LoVo (cell line): ENCODE data around the gene CDRT4.
A peak's percentile ranks its signal among the peaks of the same experiment; 100 is the strongest.

Source experiments
- DNase-seq: peaks from one replicate; pipeline ENCODE4 v3.0.0-alpha.2; 2016; ENCODE audit warnings: low spot score

The CDRT4 gene

GRCh38 chr17:15393414-15393813 is 74.0 kb downstream of the CDRT4 start:
- DNase-seq, result no peak

- peak; percentile 77 for DNase-seq
Observed at GRCh38 chr17:15392326-15392741, 75.1 kb downstream of the CDRT4 start.

- no peak for DNase-seq
Observed at GRCh38 chr17:15388356-15389041, 78.9 kb downstream of the CDRT4 start.

- DNase-seq, result no peak
Observed at GRCh38 chr17:15386083-15386482, 81.3 kb downstream of the CDRT4 start.
